Activated naive CD4-positive, alpha-beta T cell treated with anti-CD3 and anti-CD28 coated beads for 36 hours (primary cell): ENCODE measurements around the gene ZMIZ1. TPM values are rescaled to one million over a fixed set of nuclear protein-coding genes. Genes with fewer than 3 reads are reported as not detected.
A peak's percentile ranks its signal among the peaks of the same experiment; 100 is the strongest.

Source experiments
- CTCF ChIA-PET: fragments of 350-600 bp; sonication (Branson Sonifier 250); formaldehyde crosslinking; loops from one replicate; lab custom pipeline; 2021; ENCODE audit warnings: antibody characterized with exemption; lab: Charles Lee
- DNase-seq: peaks from one replicate; pipeline ENCODE4 v3.0.0-alpha.2; 2020
- H3K27ac Mint-ChIP-seq: one replicate; pipeline ENCODE4 v1.8.0; 2021; ENCODE audit warnings: mild to moderate bottlenecking, mixed read lengths
- H3K27me3 Mint-ChIP-seq: one replicate; pipeline ENCODE4 v1.8.0; 2021; ENCODE audit warnings: low read depth, mixed read lengths
- H3K36me3 Mint-ChIP-seq: one replicate; pipeline ENCODE4 v1.8.0; 2021; ENCODE audit warnings: low read depth, mixed read lengths
- H3K4me1 Mint-ChIP-seq: one replicate; pipeline ENCODE4 v1.8.0; 2021; ENCODE audit warnings: low read depth, mixed read lengths
- H3K4me3 Mint-ChIP-seq: one replicate; pipeline ENCODE4 v1.8.0; 2021; ENCODE audit warnings: mild to moderate bottlenecking, moderate library complexity, mixed read lengths
- H3K9me3 Mint-ChIP-seq: one replicate; pipeline ENCODE4 v1.8.0; 2021; ENCODE audit warnings: mixed read lengths
- intact Hi-C: fragments of 100-400 bp; cut with micrococcal nuclease; formaldehyde crosslinking; loops from one replicate; pipeline ENCODE4 v1.15.1; 2023
- total RNA-seq, 2 experiments: library from RNA; stranded (reverse); gene quantifications; one replicate each; pipeline ENCODE4 v1.2.3, GENCODE V29; 2021

The ZMIZ1 gene
- total RNA-seq, 2 experiments from 2014 or later, result 15.6 to 18.3 TPM

- intact Hi-C loops, result no loop called here
- peaks cover 16% of the 10 kb centered on the region for H3K36me3 Mint-ChIP-seq
- no peak overlapping the region for H3K4me3 Mint-ChIP-seq
- no peaks in the 10 kb centered on the region for H3K9me3 Mint-ChIP-seq
- H3K27me3 Mint-ChIP-seq, result peaks cover 2% of the 10 kb centered on the region
- peaks cover 19% of the 10 kb centered on the region for H3K4me1 Mint-ChIP-seq
- DNase-seq, result no peak
- CTCF ChIA-PET, result no interaction called here
- no peak overlapping the region for H3K27ac Mint-ChIP-seq
These were observed 243.9 kb downstream of the ZMIZ1 start for GRCh38 chr10:79312601-79313187.

DNA sequence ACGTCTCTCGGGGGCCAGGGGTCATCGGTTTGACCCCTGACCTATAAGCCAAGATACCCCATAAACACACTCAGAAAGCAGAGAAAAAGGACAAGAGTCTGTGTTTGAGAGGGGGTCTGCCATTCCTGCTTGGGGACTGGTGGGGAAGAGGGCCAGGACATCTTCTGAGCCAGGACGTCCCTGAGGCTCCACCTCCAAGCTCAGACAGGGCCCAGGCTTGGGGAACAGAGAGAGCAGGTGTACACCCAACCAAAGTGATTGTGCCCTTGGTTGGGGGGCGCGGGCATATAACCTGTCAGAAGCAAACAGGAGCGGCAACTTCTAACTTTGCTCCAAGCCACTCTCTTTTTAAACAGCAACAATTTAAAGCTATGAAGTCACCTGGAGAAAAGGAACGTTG lies 244.6 kb downstream of the ZMIZ1 start:
- Mint-ChIP-seq H3K4me3 (no peak overlapping the region), H3K9me3 (no peaks in the 10 kb centered on the region), H3K4me1 (peaks cover 26% of the 10 kb centered on the region), H3K36me3 (peaks cover 11% of the 10 kb centered on the region), H3K27me3 (peaks cover 2% of the 10 kb centered on the region), H3K27ac (no peak overlapping the region)
- no peak for DNase-seq
- intact Hi-C loops, result no loop called here
- CTCF ChIA-PET, result no interaction called here

- H3K27ac Mint-ChIP-seq, result no peak overlapping the region
- no peak overlapping the region for H3K4me3 Mint-ChIP-seq
- peaks cover 12% of the 10 kb centered on the region for H3K36me3 Mint-ChIP-seq
- CTCF ChIA-PET, result no interaction called here
- intact Hi-C loops, result no loop called here
- peaks cover 4% of the 10 kb centered on the region for H3K9me3 Mint-ChIP-seq
- peaks cover 2% of the 10 kb centered on the region for H3K27me3 Mint-ChIP-seq
- peaks cover 32% of the 10 kb centered on the region for H3K4me1 Mint-ChIP-seq
- DNase-seq, result no peak
These were observed 245.2 kb downstream of the ZMIZ1 start for GRCh38 chr10:79313911-79314439.

GRCh38 chr10:79314761-79315601 lies 246.2 kb downstream of the ZMIZ1 start:
- Mint-ChIP-seq H3K27me3 (peaks cover 2% of the 10 kb centered on the region), H3K4me1 (peaks cover 41% of the 10 kb centered on the region), H3K27ac (no peak overlapping the region), H3K36me3 (peaks cover 10% of the 10 kb centered on the region), H3K4me3 (no peak overlapping the region), H3K9me3 (peaks cover 11% of the 10 kb centered on the region)
- CTCF ChIA-PET, result interaction anchor here (0.7 to 2.5 kb wide), 4 partner anchors 19 to 1475 kb away, joined by 3 to 15 read pairs (median 6); partner anchors contain the start of gene PPIF
- intact Hi-C loops, result no loop called here
- no peak for DNase-seq

- intact Hi-C loops, result no loop called here
- CTCF ChIA-PET, result interaction anchor here (0.7 to 2.5 kb wide), 6 partner anchors 16 to 1475 kb away, joined by 3 to 15 read pairs (median 6); partner anchors contain the start of gene PPIF
- H3K4me1 Mint-ChIP-seq, result peaks cover 47% of the 10 kb centered on the region
- DNase-seq, result no peak
- peaks cover 2% of the 10 kb centered on the region for H3K27me3 Mint-ChIP-seq
- no peak overlapping the region for H3K4me3 Mint-ChIP-seq
- H3K27ac Mint-ChIP-seq, result no peak overlapping the region
- peaks cover 10% of the 10 kb centered on the region for H3K36me3 Mint-ChIP-seq
- peaks cover 11% of the 10 kb centered on the region for H3K9me3 Mint-ChIP-seq
These were observed 246.8 kb downstream of the ZMIZ1 start for GRCh38 chr10:79315602-79315920.

DNA sequence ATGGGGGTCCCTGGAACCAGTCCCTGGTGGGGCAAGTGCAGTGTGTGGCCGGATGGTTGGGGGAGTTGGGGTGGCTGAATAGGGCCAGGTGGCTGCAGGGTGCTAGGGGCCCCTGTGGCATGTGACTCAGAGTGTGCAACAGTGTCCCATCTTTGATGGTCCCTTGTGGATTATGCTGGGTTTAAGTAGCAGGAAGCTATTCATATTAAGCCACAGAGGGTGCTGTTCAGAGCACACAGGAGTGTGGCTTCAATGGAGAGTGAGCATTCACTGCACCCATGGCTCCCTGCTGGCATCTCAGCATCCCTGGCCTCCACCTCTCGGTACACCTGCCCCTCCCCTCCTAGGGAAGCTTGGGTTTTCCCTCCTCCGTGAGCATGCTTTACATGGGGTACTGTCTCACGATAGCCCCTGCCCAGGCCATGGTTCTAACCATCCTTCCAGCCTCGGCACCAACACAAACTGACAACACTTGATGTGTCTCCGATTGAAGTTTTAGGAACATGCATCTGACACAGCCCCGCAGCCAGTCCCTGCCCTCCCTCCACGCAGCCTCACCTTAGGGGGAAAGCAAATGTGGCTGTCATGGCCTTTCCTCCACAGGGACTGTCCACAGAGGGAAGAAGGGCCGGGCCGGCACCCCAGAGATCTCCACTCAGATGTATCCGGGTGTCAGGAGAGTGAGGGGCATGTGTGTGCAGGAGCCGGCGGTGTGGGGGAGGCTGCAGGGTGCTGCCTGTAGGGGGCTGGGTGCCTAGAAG lies 248.1 kb downstream of the ZMIZ1 start:
- CTCF ChIA-PET, result interaction anchor here (0.7 to 2.5 kb wide), 12 partner anchors 15 to 58 kb away, joined by 3 to 15 read pairs (median 4); partner anchors contain the start of gene PPIF
- Mint-ChIP-seq H3K36me3 (peaks cover 8% of the 10 kb centered on the region), H3K4me1 (peaks cover 60% of the 10 kb centered on the region), H3K9me3 (peaks cover 11% of the 10 kb centered on the region), H3K27ac (peak overlapping the region; percentile 56), H3K27me3 (peaks cover 2% of the 10 kb centered on the region), H3K4me3 (no peak overlapping the region)
- intact Hi-C loops, result loop anchor here (1.0 kb wide), 5 partner anchors 15 to 74 kb away; partner anchors contain the start of gene PPIF
- peak; percentile 47 for DNase-seq

DNA sequence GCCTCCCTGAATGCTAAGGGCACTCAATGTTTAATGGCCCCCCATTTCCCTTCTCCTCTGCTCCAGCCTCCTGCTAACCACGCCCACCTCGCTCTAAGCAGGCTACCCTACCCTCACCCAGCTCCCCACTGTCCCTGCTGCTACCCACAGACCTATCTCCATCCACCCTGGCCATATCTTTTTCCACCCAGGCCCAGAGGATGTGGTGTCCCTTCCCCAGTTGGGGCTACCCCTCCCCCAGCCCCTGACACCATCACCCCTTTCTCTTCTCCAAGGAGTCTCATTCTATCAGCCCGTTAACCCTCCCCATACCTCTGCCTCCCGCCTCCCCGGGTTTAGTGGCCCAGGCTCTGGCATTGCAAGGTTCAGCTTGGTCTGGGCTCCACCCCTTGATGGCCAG lies 249.6 kb downstream of the ZMIZ1 start:
- H3K36me3 Mint-ChIP-seq, result peaks cover 2% of the 10 kb centered on the region
- intact Hi-C loops, result no loop called here

GRCh38 chr10:79319115-79319771 lies 250.5 kb downstream of the ZMIZ1 start:
- Mint-ChIP-seq H3K4me1 (peaks cover 84% of the 10 kb centered on the region), H3K36me3 (peaks cover 2% of the 10 kb centered on the region), H3K27ac (peak overlapping the region; percentile 42), H3K9me3 (peaks cover 11% of the 10 kb centered on the region), H3K27me3 (peaks cover 2% of the 10 kb centered on the region), H3K4me3 (no peak overlapping the region)
- intact Hi-C loops, result no loop called here
- no peak for DNase-seq
- CTCF ChIA-PET, result interaction anchor here (1.8 to 2.0 kb wide), 2 partner anchors 12 to 27 kb away, joined by 5 read pairs; partner anchors contain the start of gene PPIF

More for the DNA sequence above, 249.6 kb downstream of the ZMIZ1 start:
- no peak for DNase-seq
- peaks cover 75% of the 10 kb centered on the region for H3K4me1 Mint-ChIP-seq
- CTCF ChIA-PET, result interaction anchor here (0.7 to 2.0 kb wide), 6 partner anchors 13 to 67 kb away, joined by 3 to 6 read pairs (median 5); partner anchors contain the start of gene PPIF
- peak overlapping the region; percentile 84 for H3K27ac Mint-ChIP-seq
- peaks cover 2% of the 10 kb centered on the region for H3K27me3 Mint-ChIP-seq
- peaks cover 11% of the 10 kb centered on the region for H3K9me3 Mint-ChIP-seq
- no peak overlapping the region for H3K4me3 Mint-ChIP-seq

GRCh38 chr10:79320316-79320715 lies 251.6 kb downstream of the ZMIZ1 start:
- H3K4me1 Mint-ChIP-seq, result peaks cover 89% of the 10 kb centered on the region
- DNase-seq, result no peak
- H3K27ac Mint-ChIP-seq, result no peak overlapping the region
- CTCF ChIA-PET, result interaction anchor here (0.9 kb wide), 2 partner anchors 11 to 34 kb away, joined by 3 read pairs; no protein-coding TSS in a partner anchor
- peaks cover 2% of the 10 kb centered on the region for H3K36me3 Mint-ChIP-seq
- H3K9me3 Mint-ChIP-seq, result peaks cover 11% of the 10 kb centered on the region
- intact Hi-C loops, result loop anchor here (5.0 to 10.0 kb wide), 4 partner anchors 253 to 1288 kb away; partner anchors contain the start of genes RPS24 and ZMIZ1
- peaks cover 2% of the 10 kb centered on the region for H3K27me3 Mint-ChIP-seq
- no peak overlapping the region for H3K4me3 Mint-ChIP-seq

- no peak overlapping the region for H3K27ac Mint-ChIP-seq
- DNase-seq, result peak; percentile 67
- H3K4me1 Mint-ChIP-seq, result peaks cover 85% of the 10 kb centered on the region
- peaks cover 2% of the 10 kb centered on the region for H3K27me3 Mint-ChIP-seq
- peaks cover 2% of the 10 kb centered on the region for H3K36me3 Mint-ChIP-seq
- intact Hi-C loops, result loop anchor here (5.0 to 10.0 kb wide), 4 partner anchors 254 to 1289 kb away; partner anchors contain the start of genes RPS24 and ZMIZ1
- no peak overlapping the region for H3K4me3 Mint-ChIP-seq
- CTCF ChIA-PET, result interaction anchor here (0.9 to 1.5 kb wide), 4 partner anchors 11 to 79 kb away, joined by 3 to 4 read pairs (median 3); no protein-coding TSS in a partner anchor
- peaks cover 11% of the 10 kb centered on the region for H3K9me3 Mint-ChIP-seq
These were observed 252.2 kb downstream of the ZMIZ1 start for GRCh38 chr10:79320820-79321493.
